Upper lobe of left lung (tissue), 4 donors: ENCODE results near the gene ERMARD.

Experiments used
- POLR2A ChIP-seq, 4 donors: fragments of 450-650 bp; IDR thresholded peaks; one replicate each; pipeline ENCODE4 v1.5.1; 2016 to 2017; ENCODE audit warnings: antibody characterized with exemption in 4 of 4, mild to moderate bottlenecking in 2 of 4
- POLR2AphosphoS5 ChIP-seq, 2 donors: sonication (generic); formaldehyde crosslinking; IDR thresholded peaks; one replicate each; pipeline ENCODE4 v1.5.1; 2017; ENCODE audit warnings: antibody characterized with exemption in 2 of 2

DNA sequence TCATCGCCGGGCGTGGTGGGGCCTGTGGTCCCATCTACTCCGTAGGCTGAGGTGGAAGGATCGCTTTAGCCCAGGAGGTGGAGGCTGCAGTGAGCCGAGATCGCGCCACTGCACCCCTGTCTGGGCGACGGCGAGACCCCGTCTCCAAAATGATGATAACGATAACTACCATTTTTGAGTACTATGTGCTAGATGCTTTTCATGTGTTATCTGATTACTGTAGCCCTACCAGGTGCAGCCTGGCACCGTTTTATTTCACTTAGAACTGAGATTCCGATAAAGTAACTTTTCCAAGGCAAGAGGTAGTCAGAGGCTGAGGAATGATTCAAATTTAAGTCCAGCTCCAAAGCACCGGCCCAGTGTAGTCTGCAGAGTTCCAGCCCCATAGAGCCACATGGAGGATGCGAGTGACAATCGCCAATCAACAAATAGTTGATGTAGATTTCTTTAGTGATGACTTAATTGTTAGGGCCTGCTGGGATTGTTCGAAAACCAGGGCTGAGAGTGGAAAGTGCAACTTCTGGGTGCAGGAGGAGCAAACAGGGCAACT is 727 bp downstream of the ERMARD start:
- TF ChIP-seq POLR2AphosphoS5 (IDR thresholded peaks at IDR 0.05) (no peak), POLR2A (IDR thresholded peaks at IDR 0.05) (no peak)
